GM18858 (cell line): ENCODE measurements around the gene GLIPR2.
"Not testable (repeated sequence)": the region's sequence is repeated elsewhere in the genome, so short reads cannot be mapped to it uniquely, and the experiment has no call there.

ENCODE experiments used
- ATAC-seq: cut with Tn5 transposase; IDR thresholded peaks from one replicate; pipeline ENCODE4 v1.9.1; 2021; ENCODE audit not compliant: unreplicated experiment

GLIPR2 gene

GRCh38 chr9:36161187-36161586 is 24.7 kb downstream of the GLIPR2 start:
- no peak for ATAC-seq

- ATAC-seq = no peak
Measured at GRCh38 chr9:36162211-36162738, 25.7 kb downstream of the GLIPR2 start.

GRCh38 chr9:36163049-36163785 is 26.7 kb downstream of the GLIPR2 start:
- no peak for ATAC-seq

DNA sequence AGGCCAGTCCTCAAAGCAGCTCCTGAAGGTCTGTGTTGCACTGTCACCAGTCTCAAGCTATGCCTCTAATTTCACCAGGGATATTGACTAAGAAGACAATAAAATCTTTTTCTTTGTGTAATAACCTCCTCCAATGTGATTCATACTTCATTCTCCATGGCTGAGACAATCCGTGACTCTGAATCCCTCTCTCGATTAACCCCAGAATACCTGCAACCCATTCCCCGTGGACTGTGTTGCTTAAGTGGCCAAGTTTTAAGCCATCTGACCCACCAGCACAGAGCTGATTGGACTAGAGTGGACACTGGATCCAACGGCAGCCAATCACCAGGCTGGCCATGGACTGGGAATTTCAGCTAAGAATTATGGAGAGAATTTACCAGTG is 27.2 kb downstream of the GLIPR2 start:
- ATAC-seq = no peak

DNA sequence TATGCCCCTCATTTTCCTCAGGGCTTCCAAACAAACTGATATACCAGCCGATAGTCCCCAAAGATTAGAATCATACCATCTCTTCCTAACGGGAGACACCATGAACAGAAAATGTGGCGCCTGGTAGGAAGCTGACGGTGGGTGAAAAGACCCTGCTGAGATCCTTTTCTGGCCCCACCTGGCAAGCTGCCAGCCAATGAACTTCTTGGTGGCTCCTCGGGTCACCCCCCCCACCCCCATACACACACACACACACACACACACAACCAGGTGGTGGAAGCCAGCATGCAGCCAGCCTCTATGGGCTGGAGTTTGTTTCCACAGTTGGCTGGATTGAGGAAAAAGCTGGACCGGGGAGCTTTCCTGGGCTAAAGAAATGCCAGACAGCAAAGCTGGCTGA is 27.8 kb downstream of the GLIPR2 start:
- no peak for ATAC-seq

GRCh38 chr9:36164989-36165388 is 28.5 kb downstream of the GLIPR2 start:
- ATAC-seq = no peak

DNA sequence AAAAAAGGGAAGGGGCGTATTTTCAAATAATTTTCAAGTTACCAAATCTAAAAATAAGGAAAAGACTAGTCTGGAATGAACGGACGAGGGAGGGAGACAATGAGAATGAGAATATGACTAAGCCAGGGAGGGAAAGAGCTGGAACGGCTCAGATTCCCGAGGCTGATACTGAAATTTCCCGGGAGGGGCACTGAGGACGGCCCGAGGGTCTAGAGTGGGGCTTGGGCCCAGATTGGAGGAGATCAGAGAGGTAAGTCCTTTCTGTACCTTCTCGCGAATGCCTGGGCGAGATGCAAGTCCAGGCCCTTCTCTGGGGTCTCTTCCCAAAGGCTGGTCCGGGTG is 29.3 kb downstream of the GLIPR2 start:
- no peak for ATAC-seq

- ATAC-seq = peak; percentile 63
Measured at GRCh38 chr9:36166168-36166927, 29.8 kb downstream of the GLIPR2 start.

GRCh38 chr9:36169166-36169565 is 32.6 kb downstream of the GLIPR2 start, which contains the start of gene CCIN:
Gene CCIN, plus strand, starts transcription at chr9:36169388. Its CDS starts 115 bp downstream, at chr9:36169503.
- no peak for ATAC-seq

DNA sequence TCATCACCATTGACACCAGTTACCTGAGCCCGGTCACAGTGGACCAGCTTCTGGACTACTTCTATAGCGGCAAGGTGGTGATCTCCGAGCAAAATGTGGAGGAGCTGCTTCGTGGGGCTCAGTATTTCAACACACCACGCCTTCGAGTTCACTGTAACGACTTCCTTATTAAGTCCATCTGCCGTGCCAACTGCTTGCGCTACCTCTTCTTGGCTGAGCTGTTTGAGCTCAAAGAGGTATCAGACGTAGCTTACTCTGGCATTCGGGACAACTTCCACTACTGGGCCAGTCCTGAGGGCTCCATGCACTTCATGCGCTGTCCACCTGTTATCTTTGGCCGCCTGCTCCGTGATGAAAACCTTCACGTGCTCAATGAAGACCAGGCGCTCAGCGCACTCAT is 33.2 kb downstream of the GLIPR2 start:
- no peak for ATAC-seq

GRCh38 chr9:36170531-36170930 is 34.0 kb downstream of the GLIPR2 start:
- ATAC-seq = no peak

DNA sequence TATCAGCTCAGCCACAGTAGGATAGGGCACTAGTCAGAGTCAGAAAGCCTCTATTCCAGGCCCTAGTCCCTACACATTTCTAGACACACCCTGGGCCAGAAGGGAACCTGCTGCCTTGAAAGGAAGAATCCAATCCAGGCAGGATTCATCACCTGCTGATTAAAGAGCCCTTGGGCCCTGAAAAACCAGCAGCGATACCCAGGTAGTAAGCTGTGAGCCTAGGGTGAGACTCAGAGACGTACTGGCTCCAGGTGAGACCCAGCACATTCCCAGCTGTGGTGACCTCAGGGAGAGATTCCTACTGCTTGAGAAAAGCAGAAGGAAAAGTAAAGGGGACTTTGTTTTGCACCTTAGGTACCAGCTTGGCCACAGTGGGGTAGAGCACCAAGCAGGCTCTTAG is 37.3 kb downstream of the GLIPR2 start:
- ATAC-seq = no peak

- no peak for ATAC-seq
Measured at GRCh38 chr9:36174271-36174670, 37.7 kb downstream of the GLIPR2 start.

DNA sequence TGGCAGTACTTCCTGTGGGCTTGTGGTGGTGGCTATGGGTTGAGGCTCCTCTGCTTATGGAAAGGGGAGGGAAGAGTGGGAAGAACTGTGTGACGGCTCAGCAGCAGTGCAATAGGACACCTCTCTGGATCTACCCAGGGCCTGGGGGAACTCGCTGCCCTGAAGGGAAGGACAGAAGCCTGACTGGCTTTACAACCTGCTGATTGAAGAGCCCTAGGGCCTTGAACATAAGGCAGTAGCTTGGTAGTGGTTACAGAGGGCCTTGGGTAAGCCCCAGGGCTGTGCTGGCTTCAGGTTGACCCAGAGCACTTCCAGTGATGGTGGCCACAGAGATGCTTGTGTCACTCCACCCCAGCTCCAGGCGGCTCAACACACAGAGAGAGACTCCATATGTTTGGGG is 38.2 kb downstream of the GLIPR2 start:
- no peak for ATAC-seq

GRCh38 chr9:36175209-36175608 is 38.7 kb downstream of the GLIPR2 start:
- ATAC-seq = not testable (repeated sequence)

- ATAC-seq = not testable (repeated sequence)
Measured at GRCh38 chr9:36176496-36176895, 40.0 kb downstream of the GLIPR2 start.

DNA sequence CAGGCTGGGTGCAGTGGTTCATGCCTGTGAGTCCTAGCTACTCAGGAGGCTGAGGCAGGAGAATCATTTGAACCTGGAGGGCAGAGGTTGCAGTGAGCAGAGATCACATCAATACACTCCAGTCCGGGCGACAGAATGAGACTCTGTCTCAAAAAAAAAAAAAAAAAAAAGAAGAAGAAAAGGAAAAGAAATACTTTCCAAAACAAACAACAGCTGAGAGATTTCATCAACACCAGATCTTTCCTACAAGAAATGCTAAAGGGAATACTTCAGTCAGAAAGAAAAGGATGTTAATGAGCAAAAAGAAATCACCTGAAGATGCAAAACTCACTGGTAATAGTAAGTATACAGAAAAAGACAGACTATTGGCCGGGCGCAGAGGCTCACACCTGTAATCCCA is 41.0 kb downstream of the GLIPR2 start:
- no peak for ATAC-seq

DNA sequence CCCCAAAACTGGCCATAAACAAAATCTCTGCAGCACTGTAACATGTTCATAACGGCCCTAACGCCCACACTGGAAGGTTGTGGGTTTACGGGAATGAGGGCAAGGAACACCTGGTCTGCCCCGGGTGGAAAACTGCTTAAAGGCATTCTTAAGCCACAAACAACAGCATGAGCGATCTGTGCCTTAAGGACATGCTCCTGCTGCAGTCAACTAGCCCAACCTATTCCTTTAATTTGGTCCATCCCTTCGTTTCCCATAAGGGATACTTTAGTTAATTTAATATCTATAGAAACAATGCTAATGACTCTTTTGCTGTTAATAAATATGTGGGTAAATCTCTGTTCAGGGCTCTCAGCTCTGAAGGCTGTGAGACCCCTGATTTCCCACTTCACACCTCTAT is 43.7 kb downstream of the GLIPR2 start:
- ATAC-seq = not testable (repeated sequence)

DNA sequence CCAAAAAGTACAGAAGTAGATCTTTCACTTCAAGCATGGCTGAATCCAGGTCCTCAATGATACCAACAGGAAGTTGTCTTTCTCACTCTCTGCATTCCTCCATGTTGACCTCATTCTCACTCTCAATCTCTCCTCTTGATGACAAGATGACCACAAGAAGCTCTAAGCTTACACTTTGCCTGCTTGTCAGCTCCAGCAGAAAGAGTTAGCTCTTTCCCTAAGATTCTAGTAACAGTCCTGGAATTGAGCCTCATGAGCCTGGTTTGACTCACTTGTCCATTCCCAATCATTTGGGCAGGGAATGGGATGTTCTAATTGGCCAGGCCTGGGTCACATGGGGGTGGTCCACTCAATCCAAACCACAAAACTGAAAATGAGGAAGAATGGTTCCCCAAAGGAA is 50.9 kb downstream of the GLIPR2 start:
- no peak for ATAC-seq

- ATAC-seq = no peak
Measured at GRCh38 chr9:36188212-36188611, 51.7 kb downstream of the GLIPR2 start.

DNA sequence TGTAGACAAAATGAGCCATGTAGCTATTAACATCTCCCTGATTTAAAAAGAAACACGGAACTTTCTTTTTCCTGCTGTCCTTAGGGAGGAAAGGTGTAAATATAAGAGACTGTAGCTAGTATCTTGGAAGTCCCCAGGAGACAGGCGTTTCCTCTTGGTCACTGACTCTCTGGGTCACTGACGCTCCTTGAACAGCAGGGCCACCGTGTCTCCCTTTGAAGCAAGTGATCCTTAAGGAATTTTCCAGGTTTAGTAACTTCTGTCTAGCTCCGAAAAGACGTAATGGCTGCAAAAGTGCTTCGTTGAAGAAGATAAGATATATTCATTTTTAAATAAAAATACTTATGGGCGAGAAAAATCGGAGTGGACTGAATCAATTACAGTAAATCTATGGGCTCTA is 53.4 kb downstream of the GLIPR2 start:
- ATAC-seq = no peak
